GM23248 (cell line): ENCODE data around the gene KLC1.

Experiments
- EZH2 ChIP-seq: fragments of 200-600 bp; sonication (generic); IDR thresholded peaks from 2 replicates; pipeline ENCODE4 v1.6.1; 2018; ENCODE audit warnings: antibody characterized with exemption, mild to moderate bottlenecking; ENCODE audit not compliant: insufficient read depth, poor library complexity, severe bottlenecking
- EZH2phosphoT487 ChIP-seq: fragments of 200-600 bp; sonication (generic); IDR thresholded peaks from 2 replicates; pipeline ENCODE4 v1.6.1; 2018; ENCODE audit warnings: antibody characterized with exemption, moderate library complexity, mild to moderate bottlenecking, low read depth; ENCODE audit not compliant: insufficient read depth

DNA sequence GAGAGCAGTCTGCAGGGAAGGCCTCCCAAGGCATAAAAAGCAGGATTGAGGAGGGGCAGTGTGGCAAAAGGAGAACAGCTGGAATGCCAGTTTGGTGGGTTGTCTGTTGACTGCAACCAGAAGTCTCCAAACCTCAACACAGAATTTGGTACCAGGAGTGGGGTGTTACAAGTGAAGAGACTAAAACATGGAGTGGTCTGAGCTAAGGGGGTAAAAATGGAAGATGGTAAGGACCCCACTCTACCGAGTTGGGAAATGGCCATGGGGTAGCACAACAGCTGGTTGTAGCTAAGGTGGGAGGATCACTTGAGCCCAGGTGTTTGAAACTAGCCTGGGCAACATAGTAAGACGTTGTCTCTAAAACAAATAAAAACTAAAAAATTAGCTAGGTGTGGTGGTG is 17.8 kb upstream of the KLC1 start:
- TF ChIP-seq EZH2phosphoT487 (no peak), EZH2 (no peak)
